HG03354 (cell line): ENCODE measurements around the gene MYO1B.
A peak's percentile ranks its signal among the peaks of the same experiment; 100 is the strongest.

Experiments used
- ATAC-seq: cut with Tn5 transposase; IDR thresholded peaks from one replicate; pipeline ENCODE4 v1.9.1; 2021; ENCODE audit warnings: mild to moderate bottlenecking; ENCODE audit not compliant: unreplicated experiment, poor library complexity, severe bottlenecking

MYO1B gene

DNA sequence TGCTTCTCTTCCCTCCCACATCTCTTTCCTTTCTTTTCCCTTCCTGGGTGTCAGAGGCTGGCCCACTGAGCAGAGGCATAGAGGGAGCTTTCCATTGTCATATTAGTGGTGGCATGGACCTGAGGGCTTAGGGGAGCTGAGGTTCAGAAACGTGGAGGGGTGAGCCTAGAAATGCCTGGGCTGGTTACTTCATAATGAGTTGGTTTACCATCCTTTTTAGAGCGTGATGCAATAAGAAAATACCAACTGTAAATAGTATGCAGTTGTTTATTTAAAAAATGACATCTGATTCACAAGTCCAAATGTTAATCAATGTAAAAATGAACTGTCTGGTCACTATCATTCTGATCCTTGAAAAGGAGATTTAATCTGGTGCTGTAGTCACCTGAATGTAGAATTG lies 46.3 kb downstream of the MYO1B start:
- no peak for ATAC-seq

DNA sequence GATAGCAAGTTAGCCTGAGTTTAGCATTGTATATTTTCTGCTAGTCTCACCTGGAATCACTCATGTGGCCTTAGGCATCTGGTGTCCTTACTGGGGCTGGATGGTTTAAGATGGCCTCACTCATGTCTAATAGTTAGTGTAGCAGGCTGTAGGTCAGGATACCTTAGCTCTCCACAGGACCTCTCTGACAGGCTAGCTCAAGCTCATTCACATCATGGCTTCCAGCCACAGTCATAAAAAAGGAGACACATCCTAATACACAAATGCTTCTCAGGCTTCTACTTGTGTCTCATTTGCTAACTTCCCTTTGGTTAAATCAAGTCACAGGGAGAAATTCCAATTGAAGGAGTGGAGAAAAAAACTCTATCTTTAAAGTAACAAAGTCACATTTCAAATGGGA lies 47.7 kb downstream of the MYO1B start:
- ATAC-seq: no peak

DNA sequence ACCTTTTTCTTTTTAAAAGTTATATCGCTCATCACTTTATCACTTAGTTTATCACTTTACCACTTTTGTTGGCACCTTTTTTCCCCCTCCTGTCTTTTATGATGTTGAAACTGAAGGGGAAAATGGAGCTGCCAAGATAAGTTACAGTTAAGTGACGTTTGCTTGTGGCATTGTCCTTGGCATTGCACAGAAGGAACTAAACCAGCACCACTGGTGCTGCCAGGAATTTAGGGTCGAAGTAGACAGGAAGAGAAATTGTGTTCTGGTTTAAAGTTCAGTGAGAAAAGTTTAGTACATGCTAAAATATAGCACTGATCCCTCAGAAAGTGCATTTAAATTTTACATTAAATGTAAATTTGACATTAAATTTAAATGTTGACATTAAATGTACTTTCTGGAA lies 49.9 kb downstream of the MYO1B start:
- no peak for ATAC-seq

DNA sequence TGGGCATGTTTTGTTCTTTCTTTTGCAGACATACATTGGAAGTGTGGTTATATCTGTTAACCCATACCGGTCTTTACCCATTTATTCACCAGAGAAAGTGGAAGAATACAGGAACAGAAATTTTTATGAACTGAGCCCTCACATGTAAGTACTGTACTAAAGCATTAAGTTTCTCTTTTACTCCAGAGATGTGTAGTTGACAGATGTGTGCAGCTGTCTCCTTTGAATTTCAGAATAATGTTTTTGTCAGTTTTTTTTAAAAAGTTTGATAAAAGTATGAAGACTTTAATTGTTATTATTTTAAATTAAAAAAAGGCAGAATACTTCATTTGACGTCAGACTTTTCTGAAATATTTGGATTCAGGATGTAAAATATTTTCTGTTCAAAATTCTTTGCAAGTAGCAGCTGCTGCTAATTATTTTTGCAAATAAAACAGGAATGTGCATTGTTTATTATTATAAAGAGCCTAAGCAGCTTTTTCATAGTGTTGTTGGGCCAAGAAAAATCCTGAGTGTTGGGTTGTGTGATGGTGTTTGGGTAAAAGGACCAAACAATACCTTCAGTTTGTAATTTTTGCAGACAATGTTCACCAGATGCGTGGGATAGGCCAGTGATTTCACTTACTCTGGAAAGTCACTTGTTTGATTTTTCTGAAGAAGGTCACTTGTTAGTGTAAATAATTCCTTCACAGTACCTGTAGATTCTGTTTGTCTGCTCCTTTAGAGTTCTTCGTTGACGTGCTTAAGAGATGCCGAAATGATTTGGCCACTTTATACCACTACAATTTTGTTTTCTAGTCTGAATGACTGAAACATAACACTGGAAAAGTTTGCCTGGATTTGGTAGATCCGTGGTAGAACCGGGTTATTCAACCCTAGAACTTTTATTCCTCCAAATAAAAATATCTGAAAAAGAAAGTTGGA lies 51.1 kb downstream of the MYO1B start:
- ATAC-seq: no peak

DNA sequence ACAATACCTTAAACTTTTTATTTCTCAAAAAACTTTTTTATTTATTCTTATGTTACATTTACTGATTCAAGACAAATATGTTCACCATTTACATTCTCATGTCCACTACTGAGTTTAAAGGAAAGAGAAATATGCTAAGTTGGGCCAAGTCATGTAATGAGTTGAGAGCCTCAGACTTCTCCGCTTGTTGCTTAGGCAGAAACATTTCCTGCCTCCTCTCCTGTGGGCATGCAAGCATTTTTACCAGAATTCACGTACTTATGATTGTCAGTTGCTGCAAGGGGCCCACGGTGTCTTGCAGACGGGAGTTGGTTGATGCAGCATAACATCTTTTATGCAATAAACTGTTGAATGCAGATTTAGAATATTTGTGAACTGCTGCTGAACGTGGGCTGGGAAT lies 51.8 kb downstream of the MYO1B start:
- ATAC-seq: no peak

DNA sequence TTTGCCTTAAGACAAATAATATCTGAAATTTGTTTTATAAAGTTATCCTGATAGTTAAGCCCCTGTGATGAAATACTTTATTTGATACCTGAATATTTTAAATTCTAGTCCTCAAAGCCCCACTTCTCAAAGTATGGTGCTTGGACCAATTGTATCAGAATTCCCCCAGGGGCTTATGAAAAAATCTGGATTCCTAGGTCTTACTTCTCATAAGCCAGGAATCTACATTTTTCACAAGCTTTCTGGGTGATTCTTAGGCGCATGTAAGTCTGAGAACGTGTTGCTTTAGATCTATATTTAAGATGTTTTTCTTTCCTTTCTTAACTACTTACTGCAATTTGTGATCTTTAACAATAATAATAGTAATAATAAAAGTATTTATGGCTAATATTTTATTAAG lies 53.1 kb downstream of the MYO1B start:
- no peak for ATAC-seq

DNA sequence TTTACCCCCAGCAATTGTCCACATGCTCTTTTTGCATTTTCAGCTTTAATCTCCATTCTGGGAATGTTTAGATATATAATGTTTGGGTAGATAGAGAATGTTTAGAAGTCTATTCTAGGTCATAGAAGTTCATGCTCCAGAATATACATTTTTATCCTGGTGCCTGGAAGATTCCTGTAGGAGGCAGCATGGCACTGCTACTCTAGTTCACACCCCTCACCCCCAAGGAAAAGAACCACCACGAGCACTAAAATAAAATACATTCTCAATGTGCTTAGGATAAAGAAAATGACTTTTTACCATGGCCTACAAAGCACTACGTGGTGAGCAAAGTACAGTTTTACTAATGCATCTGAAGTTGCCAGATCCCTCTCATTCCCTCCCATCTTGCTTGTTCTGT lies 53.8 kb downstream of the MYO1B start:
- ATAC-seq: no peak

DNA sequence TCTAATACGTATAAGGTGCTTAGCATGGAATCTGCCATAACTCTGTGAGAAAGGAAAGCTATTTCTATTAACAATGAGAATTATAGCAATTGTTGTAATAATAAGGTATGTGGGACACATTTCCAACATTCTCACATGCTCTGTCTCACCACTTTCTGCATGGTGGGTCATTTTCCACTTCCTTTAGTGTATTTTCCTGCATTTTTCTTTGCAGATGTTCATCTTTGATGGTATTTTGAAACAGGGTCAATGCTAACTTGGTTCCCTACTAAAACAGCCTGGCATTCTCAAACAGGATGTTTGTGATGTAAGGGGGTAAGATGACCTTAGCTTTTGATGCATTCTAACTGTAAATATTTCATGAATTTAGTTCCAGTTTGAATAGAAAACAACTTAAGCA lies 54.7 kb downstream of the MYO1B start:
- ATAC-seq: no peak

DNA sequence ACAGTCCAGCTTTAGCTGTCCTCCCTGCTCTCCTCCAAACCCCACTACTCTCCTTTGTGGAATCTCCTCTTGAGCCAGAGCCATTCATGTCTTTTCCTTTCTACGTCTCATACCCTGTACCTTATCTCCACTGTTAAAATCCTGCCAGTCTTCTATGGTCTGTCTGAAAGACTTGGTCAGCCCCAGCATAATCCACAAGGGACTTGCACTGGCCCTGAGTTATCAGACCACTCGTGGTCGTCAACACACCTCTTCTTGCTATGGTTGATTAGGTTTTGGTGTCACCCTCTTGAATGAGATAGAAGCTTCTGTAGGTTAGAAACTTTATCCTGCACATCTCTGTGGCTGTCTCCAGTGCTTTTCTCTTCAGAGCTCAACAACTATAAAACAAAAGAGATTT lies 56.8 kb downstream of the MYO1B start:
- ATAC-seq: no peak

DNA sequence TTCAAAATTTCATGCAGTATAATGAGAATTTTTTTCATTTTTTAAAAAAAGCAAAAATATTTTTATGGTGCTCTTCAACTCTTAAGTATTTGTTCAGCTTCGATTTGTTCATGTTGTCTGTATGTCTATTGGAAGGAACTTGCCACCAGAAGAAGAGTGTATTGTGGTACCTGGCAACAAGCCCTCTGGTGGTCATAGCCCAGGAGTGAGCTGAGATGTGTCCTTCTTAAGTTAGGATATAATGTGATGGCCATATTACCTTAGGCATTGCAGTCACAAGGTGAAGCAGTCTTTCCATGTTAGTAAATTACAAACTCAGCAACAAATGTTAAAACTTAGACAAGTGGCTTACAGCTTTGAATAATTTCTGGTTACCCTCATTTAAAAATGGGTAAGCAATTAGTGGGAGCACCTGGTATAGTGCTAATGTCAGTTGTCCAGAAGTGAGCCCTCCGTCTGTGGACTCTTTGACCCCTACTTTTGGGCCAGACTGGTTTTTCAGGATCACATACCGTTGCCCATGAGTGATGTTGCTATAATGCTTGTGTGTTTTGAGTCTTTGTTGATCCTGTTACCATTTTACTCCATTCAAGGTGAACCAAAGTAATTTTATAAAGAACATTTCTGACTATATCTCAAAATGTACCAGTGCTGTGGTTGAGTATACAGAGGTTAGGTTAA lies 57.4 kb downstream of the MYO1B start:
- ATAC-seq: peak; percentile 83

DNA sequence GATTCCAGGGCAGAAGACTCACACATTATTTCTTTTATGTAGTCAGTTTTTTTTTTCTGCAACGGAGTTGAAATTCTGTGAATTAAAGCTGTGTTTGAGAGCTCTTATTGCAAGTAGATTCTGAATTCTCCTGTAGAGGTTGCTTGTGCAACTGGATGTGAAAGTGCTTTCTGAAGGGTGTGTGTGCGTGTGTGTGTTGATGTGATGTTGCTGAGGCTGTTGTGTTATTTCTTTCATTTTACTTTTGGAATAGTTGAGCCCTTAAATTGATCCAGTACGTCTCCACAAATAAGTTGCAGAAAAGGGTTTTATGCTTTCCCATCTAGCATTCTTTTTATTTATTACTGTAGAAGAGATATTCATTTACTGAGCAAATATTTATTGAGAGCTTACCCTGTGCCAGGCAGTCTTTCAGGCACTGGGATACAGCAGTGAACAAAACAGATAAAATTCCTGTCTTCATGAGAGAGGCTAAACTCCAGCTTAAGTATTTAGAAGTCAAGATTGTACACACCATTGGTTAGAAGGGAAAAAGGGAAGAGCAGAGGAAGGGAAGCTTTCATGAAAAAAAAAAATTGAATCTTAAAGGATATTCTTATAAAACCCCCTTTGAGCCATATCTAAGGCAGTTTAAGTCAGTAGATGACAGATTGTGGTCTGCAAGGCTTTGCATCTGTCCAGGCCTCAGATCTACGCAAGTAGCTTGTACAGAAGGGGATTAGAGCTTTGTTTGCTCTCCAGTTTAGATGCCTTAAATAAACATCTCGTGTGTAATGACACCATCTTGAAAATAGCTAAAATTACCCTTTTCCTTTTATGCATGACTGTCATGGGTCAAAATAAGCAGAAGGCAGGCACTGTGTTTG lies 58.2 kb downstream of the MYO1B start:
- no peak for ATAC-seq

DNA sequence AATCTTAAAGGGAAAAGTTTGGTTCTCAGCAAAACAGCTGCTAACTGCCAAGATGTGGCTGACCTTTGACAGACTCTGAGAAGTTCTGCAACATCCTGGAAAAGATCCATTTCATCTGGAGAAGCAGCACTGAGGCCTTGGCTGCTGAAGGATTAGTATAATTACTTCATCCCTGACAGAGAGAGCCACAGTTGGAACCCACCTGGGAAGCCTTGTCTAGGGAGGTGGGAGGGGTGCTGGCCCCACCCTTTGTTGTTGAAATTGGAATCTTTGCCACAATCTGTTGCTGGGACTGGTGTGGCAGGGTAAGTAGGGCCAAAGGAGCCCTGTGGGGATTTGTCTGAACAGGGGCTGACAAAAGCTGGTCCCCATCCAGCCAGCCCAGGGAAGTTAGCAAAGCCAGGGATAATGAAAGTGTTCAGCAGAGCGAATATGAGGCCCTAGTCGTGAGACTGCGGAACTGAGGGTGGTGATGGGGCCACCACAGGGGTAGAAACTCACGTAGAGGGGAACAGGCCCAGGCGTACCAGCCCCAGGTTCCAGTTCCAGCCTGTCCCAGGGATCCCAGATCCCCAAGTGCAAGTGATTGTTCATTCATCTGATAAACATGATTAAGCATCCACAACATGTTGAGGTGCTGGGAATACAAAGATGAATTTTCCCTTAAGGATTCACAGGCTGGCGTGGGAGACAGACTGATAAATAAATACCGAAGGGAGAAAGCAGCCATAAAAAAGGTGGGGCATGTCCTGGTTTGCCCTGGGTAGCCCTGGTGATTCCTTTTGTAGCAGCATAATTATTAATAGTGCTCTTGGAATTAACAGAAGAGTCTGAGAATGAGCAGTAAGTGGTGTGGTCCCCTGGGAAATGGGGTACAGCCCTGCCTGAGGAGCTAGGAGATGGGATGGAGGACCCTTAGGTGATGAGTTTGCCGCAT lies 60.0 kb downstream of the MYO1B start:
- no peak for ATAC-seq

DNA sequence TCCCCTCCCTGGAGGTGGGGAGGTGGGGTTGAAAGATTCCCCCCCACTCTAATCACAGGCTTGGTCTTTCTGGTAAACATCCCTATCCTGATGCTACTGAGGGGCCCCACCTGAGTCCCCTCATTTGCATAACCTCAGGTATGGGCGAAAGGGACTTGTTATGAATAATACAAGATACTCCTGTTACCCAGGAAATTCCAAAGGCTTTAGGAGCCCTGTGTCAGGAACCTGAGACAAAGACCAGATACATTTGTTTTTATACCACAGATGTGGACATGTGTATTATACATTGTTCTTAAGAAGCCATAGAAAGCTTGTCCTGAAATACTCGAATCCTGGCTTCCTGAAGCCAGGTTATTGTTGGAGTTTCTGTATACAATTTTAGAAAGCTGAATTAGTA lies 62.8 kb downstream of the MYO1B start:
- no peak for ATAC-seq

DNA sequence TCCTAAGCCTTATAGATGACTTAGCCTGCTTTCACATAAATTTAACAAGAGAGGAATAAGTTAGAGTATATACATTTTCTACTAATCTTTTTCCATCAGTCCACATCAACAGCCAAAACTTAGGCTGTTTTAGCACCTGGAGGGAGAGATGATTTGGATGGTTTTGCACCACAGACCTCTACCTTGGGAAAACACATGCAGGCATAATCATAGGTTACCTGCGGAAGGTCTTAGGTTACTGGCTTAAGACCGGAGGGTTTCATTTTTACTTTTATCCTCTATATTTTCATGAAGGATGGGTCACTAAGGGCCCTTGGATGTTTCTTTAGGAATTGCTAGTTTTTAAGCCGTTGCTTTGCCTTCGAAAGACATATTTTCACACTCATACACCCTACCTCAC lies 66.0 kb downstream of the MYO1B start:
- no peak for ATAC-seq

DNA sequence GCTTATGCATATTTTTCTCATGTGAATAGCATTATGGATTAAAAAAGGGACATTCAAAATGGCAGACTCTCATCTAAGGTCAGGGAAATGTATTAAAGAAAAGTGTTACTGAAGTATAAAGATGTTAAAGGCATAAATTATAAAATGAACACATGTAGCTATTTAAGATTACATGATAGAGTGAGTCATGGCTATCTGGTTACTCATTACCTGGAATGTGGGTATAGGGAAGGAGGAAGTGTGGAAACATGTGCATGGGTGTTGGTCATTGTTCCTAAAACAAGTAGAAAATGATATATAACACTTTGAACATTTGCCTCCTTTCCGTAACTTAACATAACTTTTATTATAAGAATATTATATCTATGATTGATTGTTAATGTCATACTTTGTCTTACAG lies 66.4 kb downstream of the MYO1B start:
- no peak for ATAC-seq

DNA sequence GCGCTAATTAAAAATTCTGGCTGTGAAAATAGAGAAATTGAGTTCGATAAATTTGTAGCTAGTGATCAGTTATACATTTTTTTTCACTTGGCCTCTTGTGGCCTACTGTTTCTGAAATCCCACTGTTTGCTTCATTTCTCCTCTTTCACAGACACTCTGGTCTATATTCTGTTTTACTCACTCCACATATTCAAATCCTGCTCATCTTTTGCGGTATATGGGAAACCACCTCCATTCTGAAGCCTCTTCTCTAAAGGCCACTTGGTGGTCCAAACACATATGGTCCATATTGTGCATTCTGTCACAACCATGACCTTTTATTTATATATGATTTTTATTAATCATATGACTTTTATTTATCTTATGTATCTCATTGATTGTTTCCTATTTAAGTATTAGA lies 67.0 kb downstream of the MYO1B start:
- ATAC-seq: no peak

DNA sequence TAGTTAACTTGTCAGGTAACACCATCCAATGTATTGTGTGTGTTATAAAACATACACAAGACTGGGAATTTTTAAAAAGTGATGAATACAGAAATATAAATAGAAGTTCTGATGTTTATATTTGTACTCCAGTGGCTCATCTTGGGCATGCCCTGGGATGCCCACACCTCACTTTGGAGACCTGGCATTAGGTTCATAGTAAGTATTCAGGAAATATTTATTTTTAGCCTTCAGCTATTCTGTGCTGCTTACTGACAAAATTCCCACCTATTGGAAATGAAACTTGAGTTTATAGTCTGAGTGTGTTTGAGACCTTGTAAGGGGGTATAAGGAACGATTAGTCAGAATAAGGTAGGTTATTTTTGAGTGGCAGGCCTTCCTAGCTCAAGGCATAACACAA lies 67.5 kb downstream of the MYO1B start:
- ATAC-seq: no peak

DNA sequence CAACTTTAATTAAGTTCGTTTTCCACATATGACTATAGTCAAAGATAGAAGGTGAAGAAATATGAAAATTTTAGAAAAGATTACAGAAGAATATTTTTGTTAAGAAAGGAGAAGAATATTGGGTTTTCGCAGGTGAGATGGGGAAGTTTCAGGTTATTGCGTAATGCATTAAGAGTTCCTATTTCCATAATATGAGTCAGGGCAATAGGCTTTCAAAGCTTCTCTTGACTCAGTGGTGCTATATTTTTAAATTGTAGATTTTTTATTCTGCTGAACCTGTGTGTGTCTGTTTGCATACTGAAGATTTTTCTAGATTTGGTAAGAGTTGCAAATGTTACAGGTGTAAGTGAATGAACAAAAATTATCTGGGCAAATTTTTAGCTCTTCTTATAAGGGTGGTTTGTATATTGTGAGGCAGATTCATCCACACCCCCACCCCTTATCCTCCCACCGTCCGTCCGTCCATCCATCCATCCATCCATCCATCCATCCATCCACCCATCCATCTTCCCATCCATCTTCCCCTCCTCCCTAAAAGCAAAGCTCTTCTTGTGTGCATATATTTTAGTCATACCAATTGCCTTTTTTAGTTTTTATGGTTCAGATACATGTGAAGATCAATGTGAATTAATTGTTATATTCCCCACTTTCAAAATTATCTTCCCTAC lies 69.6 kb downstream of the MYO1B start:
- no peak for ATAC-seq

DNA sequence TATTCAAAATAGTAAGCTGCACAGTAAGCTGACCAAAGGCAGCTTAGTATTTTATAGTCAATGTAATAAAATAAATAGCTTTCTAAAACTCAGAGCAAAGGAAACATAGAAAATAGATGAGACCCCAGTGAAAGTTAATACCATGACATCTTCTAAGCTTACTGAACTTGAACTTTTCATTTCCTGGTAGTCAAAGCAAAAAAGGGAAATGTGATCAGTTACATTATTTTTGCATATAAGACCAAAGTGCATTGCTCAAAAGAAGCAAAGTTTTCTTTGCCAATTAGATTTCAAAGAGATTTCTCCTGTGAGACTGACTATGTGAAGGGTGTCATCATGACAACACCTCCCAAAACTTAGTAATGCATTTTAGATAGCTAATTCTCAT lies 70.2 kb downstream of the MYO1B start:
- ATAC-seq: no peak
